SIG-M5 treated with dmso at 0.1 percent for 504 hours (cell line): ENCODE data around the gene DLX3.
"Not testable (repeated sequence)": the region's sequence is repeated elsewhere in the genome, so short reads cannot be mapped to it uniquely, and the experiment has no call there.

Experiments
- DNase-seq: peaks from one replicate; lab custom pipeline; 2025; ENCODE audit not compliant: unreplicated experiment; lab: John Stamatoyannopoulos, UW

DLX3 gene

GRCh38 chr17:49995055-49995738, at the start of gene DLX3:
TSS of gene DLX3 (minus strand) at chr17:49995224. CDS start at chr17:49994998, 226 bp downstream.
- DNase-seq: peak; percentile 35

- no peak for DNase-seq
These were observed 49.5 kb upstream of the DLX3 start for GRCh38 chr17:50044483-50044882.

GRCh38 chr17:50043290-50044148, 48.5 kb upstream of the DLX3 start:
- no peak for DNase-seq

- DNase-seq: no peak
These were observed 47.2 kb upstream of the DLX3 start for GRCh38 chr17:50042211-50042610.

GRCh38 chr17:50040496-50040895, 45.5 kb upstream of the DLX3 start:
- not testable (repeated sequence) for DNase-seq

- DNase-seq: no peak
These were observed 44.0 kb upstream of the DLX3 start for GRCh38 chr17:50039058-50039457.

GRCh38 chr17:50037321-50038107, 42.5 kb upstream of the DLX3 start:
- DNase-seq: no peak

- no peak for DNase-seq
These were observed 41.6 kb upstream of the DLX3 start for GRCh38 chr17:50036455-50037261.

- no peak for DNase-seq
These were observed 40.9 kb upstream of the DLX3 start for GRCh38 chr17:50035945-50036344.

GRCh38 chr17:50035421-50035879, 40.4 kb upstream of the DLX3 start:
- DNase-seq: no peak

GRCh38 chr17:50034498-50035364, 39.7 kb upstream of the DLX3 start:
- no peak for DNase-seq

- DNase-seq: no peak
These were observed 38.3 kb upstream of the DLX3 start for GRCh38 chr17:50033316-50033715.

GRCh38 chr17:50029185-50029584, 34.2 kb upstream of the DLX3 start:
- no peak for DNase-seq

GRCh38 chr17:50028736-50029120, 33.7 kb upstream of the DLX3 start:
- no peak for DNase-seq

GRCh38 chr17:50027881-50028735, 33.1 kb upstream of the DLX3 start:
- DNase-seq: no peak

- DNase-seq: peak; percentile 7
These were observed 32.3 kb upstream of the DLX3 start for GRCh38 chr17:50027172-50027880.

- DNase-seq: peak; percentile 43
These were observed 31.8 kb upstream of the DLX3 start for GRCh38 chr17:50026837-50027171.

GRCh38 chr17:50026046-50026675, 31.1 kb upstream of the DLX3 start:
- DNase-seq: no peak
